ENCODE data around the gene RUNX2.

Gene RUNX2

DNA sequence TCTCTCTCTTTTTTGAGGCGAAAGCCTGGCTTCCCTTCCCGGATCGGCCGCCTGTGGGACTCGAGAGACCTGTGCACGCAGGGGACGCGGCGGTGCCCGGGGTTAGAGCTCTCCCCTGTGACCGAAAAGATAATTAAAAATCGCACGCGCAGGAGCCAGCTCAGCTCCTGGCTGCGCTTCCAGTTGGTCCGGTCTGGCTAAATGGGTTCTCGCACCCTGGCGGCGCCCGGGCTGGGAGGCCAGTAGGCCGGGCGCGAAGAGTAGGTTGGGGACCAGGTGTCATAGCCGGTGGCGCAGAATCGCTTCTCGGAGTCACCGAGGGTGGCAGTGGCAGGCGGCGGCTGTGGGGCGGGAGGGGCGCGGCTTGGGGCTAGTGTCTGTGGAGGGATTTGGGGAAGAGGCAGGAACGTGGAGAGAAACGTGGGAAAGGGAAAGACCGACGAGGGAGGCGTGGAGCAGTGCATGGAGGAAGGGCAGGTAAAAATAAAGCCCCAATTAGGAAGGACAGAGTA, 91.5 kb downstream of the RUNX2 start (continued):
- TF ChIP-seq PRDM2 (tag by site-specific recombination; IDR thresholded peaks at IDR 0.05; ENCODE audit: borderline replicate concordance) (no peak), ZXDB (tag by site-specific recombination; IDR thresholded peaks at IDR 0.05) (0 out of 2 replicates have a peak, but pooled peaks have one; percentile 16), ZNF701 (tag by site-specific recombination; IDR thresholded peaks at IDR 0.05) (no peak), KLF8 (tag by site-specific recombination; IDR thresholded peaks at IDR 0.05) (0 out of 2 replicates have a peak, but pooled peaks have one; percentile 24), OSR2 (tag by site-specific recombination; IDR thresholded peaks at IDR 0.05) (peak; percentile 16; the same call in 1 of the 2 replicates), ZNF112 (tag by site-specific recombination; IDR thresholded peaks at IDR 0.05) (no peak), ZNF654 (tag by site-specific recombination; IDR thresholded peaks at IDR 0.05; ENCODE audit: low read depth) (peak; percentile 29), SCRT2 (tag by site-specific recombination; IDR thresholded peaks at IDR 0.05) (0 out of 2 replicates have a peak, but pooled peaks have one; percentile 12), ZNF341 (tag by site-specific recombination; IDR thresholded peaks at IDR 0.05; ENCODE audit: low read depth) (0 out of 2 replicates have a peak, but pooled peaks have one; percentile 9), ZFP69B (tag by site-specific recombination; IDR thresholded peaks at IDR 0.05) (no peak), REPIN1 (tag by site-specific recombination; IDR thresholded peaks at IDR 0.05; ENCODE audit: low read depth) (no peak), ZNF18 (tag by site-specific recombination; IDR thresholded peaks at IDR 0.05) (no peak), ZNF174 (tag by site-specific recombination; IDR thresholded peaks at IDR 0.05) (no peak), ZNF660 (tag by site-specific recombination; IDR thresholded peaks at IDR 0.05) (0 out of 2 replicates have a peak, but pooled peaks have one; percentile 21), PRDM4 (tag by site-specific recombination; IDR thresholded peaks at IDR 0.05) (0 out of 2 replicates have a peak, but pooled peaks have one; percentile 6), GLIS2 (tag by site-specific recombination; IDR thresholded peaks at IDR 0.05) (peak; percentile 49), PBX3 (CRISPR knock-in tag; IDR thresholded peaks at IDR 0.05) (no peak), ZIC2 (tag by site-specific recombination; IDR thresholded peaks at IDR 0.05) (0 out of 2 replicates have a peak, but pooled peaks have one; percentile 23)
- TF ChIP-seq, protein P1, sequence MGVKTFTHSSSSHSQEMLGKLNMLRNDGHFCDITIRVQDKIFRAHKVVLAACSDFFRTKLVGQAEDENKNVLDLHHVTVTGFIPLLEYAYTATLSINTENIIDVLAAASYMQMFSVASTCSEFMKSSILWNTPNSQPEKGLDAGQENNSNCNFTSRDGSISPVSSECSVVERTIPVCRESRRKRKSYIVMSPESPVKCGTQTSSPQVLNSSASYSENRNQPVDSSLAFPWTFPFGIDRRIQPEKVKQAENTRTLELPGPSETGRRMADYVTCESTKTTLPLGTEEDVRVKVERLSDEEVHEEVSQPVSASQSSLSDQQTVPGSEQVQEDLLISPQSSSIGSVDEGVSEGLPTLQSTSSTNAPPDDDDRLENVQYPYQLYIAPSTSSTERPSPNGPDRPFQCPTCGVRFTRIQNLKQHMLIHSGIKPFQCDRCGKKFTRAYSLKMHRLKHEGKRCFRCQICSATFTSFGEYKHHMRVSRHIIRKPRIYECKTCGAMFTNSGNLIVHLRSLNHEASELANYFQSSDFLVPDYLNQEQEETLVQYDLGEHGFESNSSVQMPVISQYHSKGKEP (tag by site-specific recombination; IDR thresholded peaks at IDR 0.05): no peak
- TF ChIP-seq, protein P2, sequence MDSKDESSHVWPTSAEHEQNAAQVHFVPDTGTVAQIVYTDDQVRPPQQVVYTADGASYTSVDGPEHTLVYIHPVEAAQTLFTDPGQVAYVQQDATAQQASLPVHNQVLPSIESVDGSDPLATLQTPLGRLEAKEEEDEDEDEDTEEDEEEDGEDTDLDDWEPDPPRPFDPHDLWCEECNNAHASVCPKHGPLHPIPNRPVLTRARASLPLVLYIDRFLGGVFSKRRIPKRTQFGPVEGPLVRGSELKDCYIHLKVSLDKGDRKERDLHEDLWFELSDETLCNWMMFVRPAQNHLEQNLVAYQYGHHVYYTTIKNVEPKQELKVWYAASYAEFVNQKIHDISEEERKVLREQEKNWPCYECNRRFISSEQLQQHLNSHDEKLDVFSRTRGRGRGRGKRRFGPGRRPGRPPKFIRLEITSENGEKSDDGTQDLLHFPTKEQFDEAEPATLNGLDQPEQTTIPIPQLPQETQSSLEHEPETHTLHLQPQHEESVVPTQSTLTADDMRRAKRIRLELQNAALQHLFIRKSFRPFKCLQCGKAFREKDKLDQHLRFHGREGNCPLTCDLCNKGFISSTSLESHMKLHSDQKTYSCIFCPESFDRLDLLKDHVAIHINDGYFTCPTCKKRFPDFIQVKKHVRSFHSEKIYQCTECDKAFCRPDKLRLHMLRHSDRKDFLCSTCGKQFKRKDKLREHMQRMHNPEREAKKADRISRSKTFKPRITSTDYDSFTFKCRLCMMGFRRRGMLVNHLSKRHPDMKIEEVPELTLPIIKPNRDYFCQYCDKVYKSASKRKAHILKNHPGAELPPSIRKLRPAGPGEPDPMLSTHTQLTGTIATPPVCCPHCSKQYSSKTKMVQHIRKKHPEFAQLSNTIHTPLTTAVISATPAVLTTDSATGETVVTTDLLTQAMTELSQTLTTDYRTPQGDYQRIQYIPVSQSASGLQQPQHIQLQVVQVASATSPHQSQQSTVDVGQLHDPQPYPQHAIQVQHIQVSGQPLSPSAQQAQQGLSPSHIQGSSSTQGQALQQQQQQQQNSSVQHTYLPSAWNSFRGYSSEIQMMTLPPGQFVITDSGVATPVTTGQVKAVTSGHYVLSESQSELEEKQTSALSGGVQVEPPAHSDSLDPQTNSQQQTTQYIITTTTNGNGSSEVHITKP (tag by site-specific recombination; IDR thresholded peaks at IDR 0.05): peak; percentile 47; the same call in 1 of the 2 replicates
- TF ChIP-seq, protein P3, sequence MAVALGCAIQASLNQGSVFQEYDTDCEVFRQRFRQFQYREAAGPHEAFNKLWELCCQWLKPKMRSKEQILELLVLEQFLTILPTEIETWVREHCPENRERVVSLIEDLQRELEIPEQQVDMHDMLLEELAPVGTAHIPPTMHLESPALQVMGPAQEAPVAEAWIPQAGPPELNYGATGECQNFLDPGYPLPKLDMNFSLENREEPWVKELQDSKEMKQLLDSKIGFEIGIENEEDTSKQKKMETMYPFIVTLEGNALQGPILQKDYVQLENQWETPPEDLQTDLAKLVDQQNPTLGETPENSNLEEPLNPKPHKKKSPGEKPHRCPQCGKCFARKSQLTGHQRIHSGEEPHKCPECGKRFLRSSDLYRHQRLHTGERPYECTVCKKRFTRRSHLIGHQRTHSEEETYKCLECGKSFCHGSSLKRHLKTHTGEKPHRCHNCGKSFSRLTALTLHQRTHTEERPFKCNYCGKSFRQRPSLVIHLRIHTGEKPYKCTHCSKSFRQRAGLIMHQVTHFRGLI (tag by site-specific recombination; IDR thresholded peaks at IDR 0.05): 0 out of 2 replicates have a peak, but pooled peaks have one; percentile 16
